Measurements from ENCODE around the gene PARD6A. TPM values are rescaled to one million over a fixed set of nuclear protein-coding genes. Genes with fewer than 3 reads are reported as not detected.

The PARD6A gene
- total RNA-seq, 1 donor from 2014 or later, result 6.5 TPM

GRCh38 chr16:67637625-67638024 lies 23.1 kb upstream of the PARD6A start:
- Histone ChIP-seq H3K4me3 (ENCODE audit: low read depth, low read length) (no peak overlapping the region), H3K27me3 (ENCODE audit: control insufficient read depth, insufficient read depth, low read length) (no peaks in the 10 kb centered on the region), H3K36me3 (ENCODE audit: control insufficient read depth, insufficient read depth, low read length) (no peaks in the 10 kb centered on the region)
- TF ChIP-seq CTCF (IDR thresholded peaks at IDR 0.05; ENCODE audit: insufficient read depth, low read length, poor library complexity, severe bottlenecking), result no peak
- no peak for DNase-seq (ENCODE audit: low read depth)

GRCh38 chr16:67641779-67642708 lies 18.7 kb upstream of the PARD6A start:
- TF ChIP-seq CTCF (IDR thresholded peaks at IDR 0.05; ENCODE audit: insufficient read depth, low read length, poor library complexity, severe bottlenecking), result no peak
- DNase-seq (ENCODE audit: low read depth), result no peak
- no peaks in the 10 kb centered on the region for H3K36me3 ChIP-seq (ENCODE audit: control insufficient read depth, insufficient read depth, low read length)
- no peak overlapping the region for H3K4me3 ChIP-seq (ENCODE audit: low read depth, low read length)
- H3K27me3 ChIP-seq (ENCODE audit: control insufficient read depth, insufficient read depth, low read length), result peaks cover 23% of the 10 kb centered on the region

- DNase-seq (ENCODE audit: low read depth), result no peak
- no peaks in the 10 kb centered on the region for H3K36me3 ChIP-seq (ENCODE audit: control insufficient read depth, insufficient read depth, low read length)
- no peak overlapping the region for H3K4me3 ChIP-seq (ENCODE audit: low read depth, low read length)
- peaks cover 42% of the 10 kb centered on the region for H3K27me3 ChIP-seq (ENCODE audit: control insufficient read depth, insufficient read depth, low read length)
- no peak for TF ChIP-seq CTCF (IDR thresholded peaks at IDR 0.05; ENCODE audit: insufficient read depth, low read length, poor library complexity, severe bottlenecking)
Observed at GRCh38 chr16:67644038-67644437, 16.7 kb upstream of the PARD6A start.

GRCh38 chr16:67645397-67646121 lies 15.2 kb upstream of the PARD6A start:
- Histone ChIP-seq H3K4me3 (ENCODE audit: low read depth, low read length) (no peak overlapping the region), H3K36me3 (ENCODE audit: control insufficient read depth, insufficient read depth, low read length) (no peaks in the 10 kb centered on the region), H3K27me3 (ENCODE audit: control insufficient read depth, insufficient read depth, low read length) (peaks cover 57% of the 10 kb centered on the region)
- no peak for DNase-seq (ENCODE audit: low read depth)
- TF ChIP-seq CTCF (IDR thresholded peaks at IDR 0.05; ENCODE audit: insufficient read depth, low read length, poor library complexity, severe bottlenecking), result no peak

- Histone ChIP-seq H3K4me3 (ENCODE audit: low read depth, low read length) (no peak overlapping the region), H3K27me3 (ENCODE audit: control insufficient read depth, insufficient read depth, low read length) (peaks cover 74% of the 10 kb centered on the region), H3K36me3 (ENCODE audit: control insufficient read depth, insufficient read depth, low read length) (no peaks in the 10 kb centered on the region)
- no peak for TF ChIP-seq CTCF (IDR thresholded peaks at IDR 0.05; ENCODE audit: insufficient read depth, low read length, poor library complexity, severe bottlenecking)
- no peak for DNase-seq (ENCODE audit: low read depth)
Observed at GRCh38 chr16:67647111-67647651, 13.6 kb upstream of the PARD6A start.

Measured in kidney epithelial cell (primary cell).